IMR-90 (cell line): Measurements from ENCODE around the gene PINLYP. TPM values are rescaled to one million over a fixed set of nuclear protein-coding genes. Genes with fewer than 3 reads are reported as not detected.

Source experiments
- CHD1 ChIP-seq: IDR thresholded peaks from 2 replicates; pipeline ENCODE4 v1.6.1; 2012; ENCODE audit warnings: low read depth, low read length, improper control_type of control experiment
- CTCF ChIP-seq: conservative IDR thresholded peaks from 2 replicates; pipeline ENCODE4 v1.5.1; 2012; ENCODE audit warnings: mild to moderate bottlenecking, low read depth, low read length, improper control_type of control experiment
- MAFK ChIP-seq: IDR thresholded peaks from 2 replicates; pipeline ENCODE4 v1.6.1; 2012; ENCODE audit warnings: low read depth, low read length, improper control_type of control experiment
- MAZ ChIP-seq: IDR thresholded peaks from 2 replicates; pipeline ENCODE4 v1.6.1; 2012; ENCODE audit warnings: low read depth, mild to moderate bottlenecking, low read length, improper control_type of control experiment, moderate library complexity, borderline replicate concordance
- polyA plus RNA-seq, 3 experiments: library from polyadenylated mRNA; depleted of rRNA; stranded (reverse); fragments of >200 nt; gene quantifications; 2 replicates each; pipeline ENCODE4 v1.2.3, GENCODE V29; 2012; ENCODE audit warnings: low replicate concordance in 1 of 3
- total RNA-seq: library from RNA; depleted of rRNA; stranded (reverse); fragments of >200 nt; gene quantifications from 2 replicates; pipeline ENCODE4 v1.2.3, GENCODE V29; 2012

PINLYP gene
- total and polyA plus RNA-seq, 2 of the 4 experiments (the other 2 are of a cell fraction) = 0.54 to 1.4 TPM

DNA sequence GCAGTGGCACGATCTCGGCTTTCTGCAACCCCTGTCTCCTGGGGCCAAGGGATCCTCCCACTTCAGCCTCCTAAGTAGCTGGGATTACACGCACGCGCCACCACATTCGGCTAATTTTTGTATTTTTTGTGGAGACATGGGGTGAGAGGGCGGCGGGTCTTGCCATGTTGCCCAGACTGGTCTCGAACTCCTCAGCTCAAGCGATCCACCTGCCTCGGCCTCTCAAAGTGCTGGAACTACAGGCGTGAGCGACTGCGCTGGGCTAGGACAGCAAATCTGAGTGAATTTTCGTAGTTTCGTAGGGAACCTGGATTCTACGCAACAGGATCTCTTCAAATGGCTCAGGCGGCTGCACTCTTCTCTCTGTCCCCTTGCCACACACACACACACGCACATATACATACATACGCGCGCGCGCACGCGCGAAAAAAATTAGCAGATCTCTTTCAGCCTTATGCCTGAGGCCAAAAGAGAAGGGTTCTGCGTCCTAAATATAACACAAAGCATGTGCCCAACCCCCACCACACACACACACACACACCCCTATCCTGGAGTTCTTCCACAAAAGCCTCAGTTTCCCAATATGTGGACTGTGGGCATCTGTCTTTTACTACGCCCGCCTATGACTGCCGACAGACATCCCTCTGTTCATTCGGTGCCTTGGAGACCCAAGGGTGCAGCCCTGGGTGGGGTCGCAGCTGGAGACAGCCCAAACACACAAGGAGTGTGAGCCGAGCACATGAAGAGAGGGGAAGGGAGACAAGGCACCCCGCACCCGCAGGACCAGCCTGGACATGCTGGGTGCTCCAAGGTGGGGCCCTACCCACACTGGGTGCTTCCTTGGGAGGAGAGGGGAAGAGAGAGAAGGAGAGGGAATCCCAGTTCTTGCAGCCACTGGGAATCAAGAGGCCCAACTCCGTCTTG, 616 bp downstream of the PINLYP start (continued):
- TF ChIP-seq MAZ = no peak
- no peak for TF ChIP-seq MAFK
- no peak for TF ChIP-seq CTCF
- no peak for TF ChIP-seq CHD1
